A549 (cell line): ENCODE measurements around the gene E2F1. TPM values are rescaled to one million over a fixed set of nuclear protein-coding genes. Genes with fewer than 3 reads are reported as not detected.

Source experiments
- ATAC-seq, 2 experiments: fragments of 200-7000 bp in 1 of 2; fragments of >200 bp in 1 of 2; cut with Nextera tagmentation in 1 of 2; cut with Tn5 transposase in 1 of 2; 3 replicates each; pipeline versions ENCODE4 v1.8.0 to v1.9.1; 2018 to 2020; ENCODE audit warnings: mild to moderate bottlenecking in 1 of 2, moderate library complexity in 1 of 2
- CTCF ChIA-PET: fragments of 300-600 bp; sonication (Branson Sonifier 250); formaldehyde crosslinking; extraction: SDS; loops from one replicate; lab custom pipeline; 2021; ENCODE audit warnings: antibody characterized with exemption, inconsistent platforms; lab: Yijun Ruan, JAX
- POLR2A ChIA-PET: fragments of 350-600 bp; formaldehyde crosslinking; extraction: SDS; loops from one replicate; lab custom pipeline; 2021; ENCODE audit warnings: antibody characterized with exemption, inconsistent platforms; lab: Yijun Ruan, JAX
- DNase-seq, 2 experiments: peaks; one replicate each; pipeline versions ENCODE4 v3.0.0 to v3.0.0-alpha.2; 2011 to 2016; ENCODE audit warnings: low read depth in 1 of 2, low spot score in 1 of 2
- FAIRE-seq: peaks from 2 replicates; lab custom pipeline; 2011; peaks lifted over from hg19 to GRCh38; lab: Jason Lieb, UNC
- H3K27ac ChIP-seq, 2 experiments: fragments of >200 bp; sonication (Bioruptor Twin); formaldehyde crosslinking; 3 replicates each; pipeline ENCODE4 v1.5.1; 2016 to 2017
- H3K4me1 ChIP-seq: fragments of >200 bp; sonication (Bioruptor Twin); formaldehyde crosslinking; 3 replicates; pipeline ENCODE4 v1.6.1; 2016
- H3K4me2 ChIP-seq: fragments of >200 bp; sonication (Bioruptor Twin); formaldehyde crosslinking; 3 replicates; pipeline ENCODE4 v1.6.1; 2016
- H3K4me3 ChIP-seq: fragments of >200 bp; sonication (Bioruptor Twin); formaldehyde crosslinking; 3 replicates; pipeline ENCODE4 v1.5.1; 2016
- H3K9me3 ChIP-seq: fragments of >200 bp; sonication (Bioruptor Twin); formaldehyde crosslinking; 3 replicates; pipeline ENCODE4 v1.6.1; 2016
- HEYL ChIP-seq: fragments of 250-450 bp; sonication (Bioruptor Pico); IDR thresholded peaks from 2 replicates; pipeline ENCODE4 v1.8.0; 2021; ENCODE audit warnings: mild to moderate bottlenecking, moderate library complexity
- MAZ ChIP-seq: fragments of 150-350 bp; IDR thresholded peaks from 2 replicates; pipeline ENCODE4 v1.6.1; 2014; ENCODE audit warnings: antibody characterized with exemption, low read depth, low read length, borderline replicate concordance
- NR3C1 ChIP-seq: fragments of >200 bp; sonication (Bioruptor Twin); formaldehyde crosslinking; IDR thresholded peaks from 3 replicates; pipeline ENCODE4 v1.6.1; 2017
- PHF8 ChIP-seq: fragments of 200-600 bp; sonication (generic); IDR thresholded peaks from 2 replicates; pipeline ENCODE4 v1.6.1; 2016; ENCODE audit warnings: low read depth, mild to moderate bottlenecking, antibody characterized with exemption, moderate library complexity, borderline replicate concordance
- POLR2AphosphoS2 ChIP-seq: conservative IDR thresholded peaks from 2 replicates; pipeline ENCODE4 v1.6.1; 2012; ENCODE audit warnings: low read length, improper control_type of control experiment, inconsistent platforms
- RAD21 ChIP-seq, 2 experiments: fragments of >200 bp in 1 of 2; sonication (Bioruptor Twin) in 1 of 2; formaldehyde crosslinking in 1 of 2; IDR thresholded peaks in 1 of 2; conservative IDR thresholded peaks in 1 of 2; 2 replicates in 1 of 2; 3 replicates in 1 of 2; pipeline ENCODE4 v1.6.1; 2012 to 2018; ENCODE audit warnings: inconsistent platforms in 1 of 2
- SMC3 ChIP-seq: fragments of >200 bp; sonication (Bioruptor Twin); formaldehyde crosslinking; IDR thresholded peaks from 3 replicates; pipeline ENCODE4 v1.6.1; 2018; ENCODE audit warnings: inconsistent platforms
- ZFP36 ChIP-seq: fragments of 450-650 bp; IDR thresholded peaks from 2 replicates; pipeline ENCODE4 v1.6.1; 2014; ENCODE audit warnings: borderline replicate concordance; ENCODE audit not compliant: partially characterized antibody
- WGBS: methylation state at CpG from one replicate; pipeline ENCODE4 v1.1.6; 2017; ENCODE audit errors: missing lambda C conversion rate; 5-methylcytosine and 5-hydroxymethylcytosine counted together
- polyA plus RNA-seq, 4 experiments: library from polyadenylated mRNA; depleted of rRNA in 3 of 4; stranded (reverse); fragments of >200 nt; fragmentation: RNase III in 1 of 4; extraction: RNeasy Plus Mini Kit Qiagen cat#74134 plus additional on column Dnase treatment in 1 of 4; gene quantifications; 2 replicates in 3 of 4; 3 replicates in 1 of 4; pipeline ENCODE4 v1.2.3, GENCODE V29; 2011 to 2017
- TF ChIP-seq, protein P1 (sequence below): fragments of 150-350 bp; IDR thresholded peaks from 2 replicates; pipeline ENCODE4 v1.6.1; 2014; ENCODE audit warnings: low read depth, mild to moderate bottlenecking, low read length

E2F1 gene
- polyA plus RNA-seq, 2 of the 4 experiments (the other 2 are of a cell fraction) = 17.9 to 35.8 TPM

DNA sequence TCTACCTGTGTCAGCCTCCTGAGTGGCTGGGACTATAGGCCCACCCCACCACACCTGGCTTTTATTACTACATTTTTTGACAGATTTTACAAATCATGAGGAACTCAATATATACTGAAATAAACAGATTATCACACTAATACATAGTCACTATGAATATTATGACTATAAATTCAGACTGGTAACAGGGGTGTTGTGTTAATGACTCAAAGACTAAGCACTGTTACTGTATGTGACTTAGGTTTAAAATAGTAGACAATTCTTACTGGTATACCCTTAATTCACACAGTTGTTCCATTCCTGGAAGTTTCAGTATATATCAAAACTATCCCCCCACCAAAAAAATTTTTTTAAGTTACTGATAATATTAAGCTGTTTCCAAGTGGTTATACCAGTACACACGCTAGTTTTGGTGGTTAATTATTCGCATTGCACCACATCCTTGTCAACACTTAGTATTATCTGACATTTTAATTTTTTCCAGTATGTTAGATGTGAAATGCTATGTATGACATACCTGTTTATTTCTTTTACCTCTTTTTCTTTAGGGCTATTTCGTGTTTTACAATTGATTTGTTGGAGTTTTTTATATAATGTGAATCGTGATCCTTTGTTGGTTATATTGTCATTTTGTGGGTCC is 58.5 kb downstream of the E2F1 start:
- Histone ChIP-seq H3K4me1 (no peaks in the 10 kb centered on the region), H3K4me2 (no peak overlapping the region), H3K9me3 (no peaks in the 10 kb centered on the region), H3K27ac (no peak overlapping the region), H3K4me3 (no peak overlapping the region)
- no peak for DNase-seq
- CTCF ChIA-PET = no interaction called here
- POLR2A ChIA-PET = no interaction called here
- FAIRE-seq = no peak
- ATAC-seq = no peak
- TF ChIP-seq ZFP36 (peak; percentile 44), PHF8 (no peak)
- WGBS = 87% methylated on average over 4 of the region's 4 CpGs

- TF ChIP-seq SMC3 (no peak), NR3C1 (no peak), POLR2AphosphoS2 (no peak), MAZ (no peak), RAD21 (conservative IDR thresholded peaks at IDR 0.05 in 1 of 2, IDR thresholded peaks at IDR 0.05 in 1 of 2) (no peak), HEYL (no peak)
- TF ChIP-seq, protein P1, sequence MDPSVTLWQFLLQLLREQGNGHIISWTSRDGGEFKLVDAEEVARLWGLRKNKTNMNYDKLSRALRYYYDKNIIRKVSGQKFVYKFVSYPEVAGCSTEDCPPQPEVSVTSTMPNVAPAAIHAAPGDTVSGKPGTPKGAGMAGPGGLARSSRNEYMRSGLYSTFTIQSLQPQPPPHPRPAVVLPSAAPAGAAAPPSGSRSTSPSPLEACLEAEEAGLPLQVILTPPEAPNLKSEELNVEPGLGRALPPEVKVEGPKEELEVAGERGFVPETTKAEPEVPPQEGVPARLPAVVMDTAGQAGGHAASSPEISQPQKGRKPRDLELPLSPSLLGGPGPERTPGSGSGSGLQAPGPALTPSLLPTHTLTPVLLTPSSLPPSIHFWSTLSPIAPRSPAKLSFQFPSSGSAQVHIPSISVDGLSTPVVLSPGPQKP = no peak
- no peak for DNase-seq
- no peaks in the 10 kb centered on the region for H3K4me1 ChIP-seq
- H3K4me2 ChIP-seq = no peak overlapping the region
- H3K27ac ChIP-seq = no peak overlapping the region
- ChIA-PET POLR2A (no interaction called here), CTCF (interaction anchor here (0.7 to 1.4 kb wide), 2 partner anchors 52 to 124 kb away, joined by 3 read pairs; no protein-coding TSS in a partner anchor)
- no peak overlapping the region for H3K4me3 ChIP-seq
- FAIRE-seq = no peak
- ATAC-seq = no peak
- WGBS = 84% methylated on average over 4 of the region's 4 CpGs
- H3K9me3 ChIP-seq = no peaks in the 10 kb centered on the region
Observed at GRCh38 chr20:33626190-33626589, 60.0 kb downstream of the E2F1 start.

Other genes starting within 250 kb of the E2F1 start
- gene SNTA1, start 242.6 kb downstream of the E2F1 start, polyA plus RNA-seq (2011; rRNA removed) = 5.6 and 6.5 TPM in 2 replicates
- 5.5 to 6.6 TPM (median 6.4 TPM) in 3 replicates for gene SNTA1, start 242.6 kb downstream of the E2F1 start, polyA plus RNA-seq (2017; fragmentation: RNase III; extraction: RNeasy Plus Mini Kit Qiagen cat#74134 plus additional on column Dnase treatment)
- 9.4 and 10.8 TPM in 2 replicates for gene CBFA2T2, start 196.3 kb downstream of the E2F1 start, polyA plus RNA-seq (2011; rRNA removed)
- gene CBFA2T2, start 196.3 kb downstream of the E2F1 start, polyA plus RNA-seq (2017; fragmentation: RNase III; extraction: RNeasy Plus Mini Kit Qiagen cat#74134 plus additional on column Dnase treatment) = 5.2 to 6.8 TPM (median 6.7 TPM) in 3 replicates
- gene C20orf144, start 24.1 kb downstream of the E2F1 start, polyA plus RNA-seq (2011; rRNA removed) = 0.09 and 0.10 TPM in 2 replicates
- gene C20orf144, start 24.1 kb downstream of the E2F1 start, polyA plus RNA-seq (2017; fragmentation: RNase III; extraction: RNeasy Plus Mini Kit Qiagen cat#74134 plus additional on column Dnase treatment) = 0.09 to 0.12 TPM (median 0.12 TPM) in 3 replicates
- not detected in 2 replicates for gene ACTL10, start 19.4 kb downstream of the E2F1 start, polyA plus RNA-seq (2011; rRNA removed)
- not detected in 3 replicates for gene ACTL10, start 19.4 kb downstream of the E2F1 start, polyA plus RNA-seq (2017; fragmentation: RNase III; extraction: RNeasy Plus Mini Kit Qiagen cat#74134 plus additional on column Dnase treatment)
- 9.3 and 10.7 TPM in 2 replicates for gene NECAB3, start 12.0 kb downstream of the E2F1 start, polyA plus RNA-seq (2011; rRNA removed)
- 17.2 to 21.6 TPM (median 19.3 TPM) in 3 replicates for gene NECAB3, start 12.0 kb downstream of the E2F1 start, polyA plus RNA-seq (2017; fragmentation: RNase III; extraction: RNeasy Plus Mini Kit Qiagen cat#74134 plus additional on column Dnase treatment)
- gene PXMP4, start 33.9 kb upstream of the E2F1 start, polyA plus RNA-seq (2011; rRNA removed) = 6.6 and 7.3 TPM in 2 replicates
- 4.0 to 5.4 TPM (median 4.5 TPM) in 3 replicates for gene PXMP4, start 33.9 kb upstream of the E2F1 start, polyA plus RNA-seq (2017; fragmentation: RNase III; extraction: RNeasy Plus Mini Kit Qiagen cat#74134 plus additional on column Dnase treatment)
- gene ZNF341, start 45.6 kb upstream of the E2F1 start, polyA plus RNA-seq (2011; rRNA removed) = 2.1 and 2.7 TPM in 2 replicates
- 3.6 to 4.1 TPM (median 3.8 TPM) in 3 replicates for gene ZNF341, start 45.6 kb upstream of the E2F1 start, polyA plus RNA-seq (2017; fragmentation: RNase III; extraction: RNeasy Plus Mini Kit Qiagen cat#74134 plus additional on column Dnase treatment)
- 75.8 and 81.3 TPM in 2 replicates for gene CHMP4B, start 125.0 kb upstream of the E2F1 start, polyA plus RNA-seq (2011; rRNA removed)
- gene CHMP4B, start 125.0 kb upstream of the E2F1 start, polyA plus RNA-seq (2017; fragmentation: RNase III; extraction: RNeasy Plus Mini Kit Qiagen cat#74134 plus additional on column Dnase treatment) = 104 to 108 TPM (median 107 TPM) in 3 replicates